K562 (cell line): ENCODE measurements around the gene PROM2. TPM values are rescaled to one million over a fixed set of nuclear protein-coding genes. Genes with fewer than 3 reads are reported as not detected.

Experiments
- ATAC-seq: fragments of 200-7000 bp; cut with Tn5 transposase; 3 replicates; pipeline ENCODE4 v1.9.1; 2020; ENCODE audit warnings: moderate library complexity
- BruUV-seq: library from RNA; stranded (reverse); fragments of 400-500 nt; replicated peaks from 2 replicates; lab custom pipeline; 2021; lab: Mats Ljungman, UMichigan
- CTCF ChIA-PET: fragments of 300-600 bp; formaldehyde crosslinking; extraction: SDS; loops from one replicate; lab custom pipeline; 2021; ENCODE audit warnings: low intra/inter-chr PET ratio; lab: Yijun Ruan, JAX
- POLR2A ChIA-PET: fragments of 300-600, 350-650 bp; sonication (Branson Sonifier 250); formaldehyde crosslinking; extraction: SDS; loops from one replicate; lab custom pipeline; 2021; ENCODE audit warnings: antibody characterized with exemption, inconsistent platforms; lab: Yijun Ruan, JAX
- DNase-seq, 4 experiments: peaks; one replicate each; pipeline versions ENCODE4 v3.0.0 to v3.0.0-alpha.2; 2011 to 2018; ENCODE audit warnings: low spot score in 3 of 4, mixed read lengths in 3 of 4; ENCODE audit errors: extremely low read depth in 1 of 4
- FAIRE-seq: peaks from 2 replicates; lab custom pipeline; 2011; peaks lifted over from hg19 to GRCh38; lab: Jason Lieb, UNC
- H2AFZ ChIP-seq: 2 replicates; pipeline ENCODE4 v1.6.0; 2011; ENCODE audit warnings: low read depth, low read length, control low read depth, inconsistent platforms
- H3K27ac ChIP-seq: fragments of 200-600 bp; 3 replicates; pipeline ENCODE4 v1.8.0; 2011; ENCODE audit warnings: low read depth, mild to moderate bottlenecking, control low read depth, inconsistent platforms, low read length, moderate library complexity, mixed read lengths; ENCODE audit errors: extremely low read depth
- H3K27me3 ChIP-seq, 2 experiments: fragments of 300-600 bp in 1 of 2; 2 replicates in 1 of 2; 3 replicates in 1 of 2; pipeline versions ENCODE4 v1.6.0 to v1.8.0; 2011; ENCODE audit warnings: inconsistent platforms in 2 of 2, low read length in 2 of 2, mild to moderate bottlenecking in 1 of 2, mixed read lengths in 1 of 2, moderate library complexity in 1 of 2; ENCODE audit not compliant: control insufficient read depth in 2 of 2, insufficient read depth in 2 of 2
- H3K36me3 ChIP-seq: fragments of 300-600 bp; 3 replicates; pipeline ENCODE4 v1.8.0; 2011; ENCODE audit warnings: mild to moderate bottlenecking, low read length, inconsistent platforms; ENCODE audit not compliant: control insufficient read depth, insufficient read depth
- H3K4me1 ChIP-seq, 2 experiments: fragments of 200-600 bp in 1 of 2; replicated peaks in 1 of 2; 2 replicates in 1 of 2; 3 replicates in 1 of 2; pipeline versions ENCODE4 v1.5.1 to v1.8.0; 2011; ENCODE audit warnings: inconsistent platforms in 2 of 2, low read length in 2 of 2, mild to moderate bottlenecking in 1 of 2, mixed read lengths in 1 of 2, moderate library complexity in 1 of 2; ENCODE audit not compliant: control insufficient read depth in 2 of 2, insufficient read depth in 2 of 2
- H3K4me2 ChIP-seq: 2 replicates; pipeline ENCODE4 v1.6.1; 2011; ENCODE audit warnings: low read length, control low read depth, inconsistent platforms, mixed read lengths; ENCODE audit not compliant: insufficient read depth
- H3K4me3 ChIP-seq: fragments of 200-600 bp; sonication (generic), shearing (Covaris generic); 2 replicates; pipeline ENCODE4 v1.5.1; 2016; ENCODE audit warnings: control low read depth, inconsistent platforms
- H3K79me2 ChIP-seq: fragments of 200-600 bp; 3 replicates; pipeline ENCODE4 v1.8.0; 2011; ENCODE audit warnings: low read length, inconsistent platforms; ENCODE audit not compliant: control insufficient read depth, insufficient read depth
- H3K9ac ChIP-seq, 2 experiments: 2 replicates each; pipeline versions ENCODE4 v1.6.0 to v1.6.1; 2011; ENCODE audit warnings: low read depth in 2 of 2, low read length in 2 of 2, control low read depth in 1 of 2, inconsistent platforms in 1 of 2, mild to moderate bottlenecking in 1 of 2, mixed read lengths in 1 of 2; ENCODE audit not compliant: insufficient read depth in 1 of 2
- H3K9me1 ChIP-seq: one replicate; pipeline ENCODE4 v1.6.0; 2011; ENCODE audit warnings: inconsistent platforms, mild to moderate bottlenecking, low read length, moderate library complexity; ENCODE audit not compliant: control insufficient read depth, insufficient read depth
- H3K9me3 ChIP-seq: replicated peaks from 2 replicates; pipeline ENCODE4 v1.5.1; 2011; ENCODE audit warnings: low read depth, low read length, inconsistent platforms; ENCODE audit not compliant: control insufficient read depth, insufficient read depth
- H4K20me1 ChIP-seq: replicated peaks from 2 replicates; pipeline ENCODE4 v1.6.1; 2011; ENCODE audit warnings: low read length, inconsistent platforms, mixed read lengths; ENCODE audit not compliant: control insufficient read depth, insufficient read depth
- CBX8 ChIP-seq: fragments of 200-600 bp; sonication (generic); IDR thresholded peaks from 2 replicates; pipeline ENCODE4 v1.6.1; 2012; ENCODE audit warnings: borderline replicate concordance, mixed run types, low read depth, mild to moderate bottlenecking, moderate library complexity, mixed read lengths, low read length, control low read depth, inconsistent platforms; ENCODE audit not compliant: poor library complexity, severe bottlenecking; ENCODE audit errors: extremely low read depth
- HDAC2 ChIP-seq: fragments of 450-650 bp; IDR thresholded peaks from 2 replicates; pipeline ENCODE4 v1.6.1; 2016; ENCODE audit warnings: mild to moderate bottlenecking
- NKRF ChIP-seq: fragments of 450-650 bp; IDR thresholded peaks from 2 replicates; pipeline ENCODE4 v1.6.1; 2016; ENCODE audit warnings: borderline replicate concordance
- POLR2B ChIP-seq: fragments of 450-650 bp; IDR thresholded peaks from 2 replicates; pipeline ENCODE4 v1.6.1; 2018; ENCODE audit warnings: low read depth; ENCODE audit not compliant: partially characterized antibody
- RBM39 ChIP-seq: fragments of 200-400 bp; formaldehyde crosslinking; optimal IDR thresholded peaks from 2 replicates; pipeline ENCODE3; 2018; ENCODE audit warnings: low read depth, low read length
- SP1 ChIP-seq: sonication (generic); formaldehyde crosslinking; IDR thresholded peaks from 2 replicates; pipeline ENCODE4 v1.8.1; 2022; ENCODE audit warnings: mild to moderate bottlenecking, missing genetic modification reagents
- THRAP3 ChIP-seq: fragments of 450-650 bp; IDR thresholded peaks from 2 replicates; pipeline ENCODE4 v1.6.1; 2016; ENCODE audit warnings: mild to moderate bottlenecking, inconsistent platforms, borderline replicate concordance
- WGBS: fragments of 100-300 bp; shearing (Covaris generic); methylation state at CpG from one replicate; pipeline ENCODE4 v1.1.6; 2016; ENCODE audit warnings: low coverage, mixed read lengths; ENCODE audit not compliant: insufficient coverage; ENCODE audit errors: missing lambda C conversion rate; 5-methylcytosine and 5-hydroxymethylcytosine counted together
- in situ Hi-C: fragments of 300-500 bp; cut with MboI; formaldehyde crosslinking; loops from 4 replicates; pipeline ENCODE4 v1.15.0; 2018; ENCODE audit warnings: inconsistent platforms, mixed read lengths
- intact Hi-C: fragments of 100-400 bp; cut with micrococcal nuclease; formaldehyde crosslinking; loops from 2 replicates; pipeline ENCODE4 v1.14.2; 2022
- polyA plus RNA-seq, 8 experiments: library from polyadenylated mRNA; depleted of rRNA in 4 of 8; stranded (reverse) in 5 of 8; unstranded in 3 of 8; fragments of >200 nt; fragmentation: Nextera tagmentation in 2 of 8; fragmentation: Illumina TruSeq in 1 of 8; extraction: Ambion mirVana in 2 of 8; extraction: Trizol in 1 of 8; gene quantifications; 2 replicates each; pipeline versions ENCODE4 v1.2.1 to v1.2.3, GENCODE V29; 2011 to 2014; ENCODE audit warnings: inconsistent platforms in 1 of 8, missing spikeins in 1 of 8
- total RNA-seq, 7 experiments: library from RNA; depleted of rRNA in 6 of 7; stranded (reverse); fragments of >200 nt in 6 of 7; fragmentation: Illumina TruSeq in 2 of 7; extraction: Trizol in 2 of 7; gene quantifications; 2 replicates each; pipeline versions ENCODE4 v1.2.1 to v1.2.3, GENCODE V29; 2011 to 2021; ENCODE audit warnings: low replicate concordance in 1 of 7

PROM2 gene
- total and polyA plus RNA-seq, 9 of the 15 experiments (the other 6 are each of a cell fraction or from before 2014, with no cell fraction given), result not detected

DNA sequence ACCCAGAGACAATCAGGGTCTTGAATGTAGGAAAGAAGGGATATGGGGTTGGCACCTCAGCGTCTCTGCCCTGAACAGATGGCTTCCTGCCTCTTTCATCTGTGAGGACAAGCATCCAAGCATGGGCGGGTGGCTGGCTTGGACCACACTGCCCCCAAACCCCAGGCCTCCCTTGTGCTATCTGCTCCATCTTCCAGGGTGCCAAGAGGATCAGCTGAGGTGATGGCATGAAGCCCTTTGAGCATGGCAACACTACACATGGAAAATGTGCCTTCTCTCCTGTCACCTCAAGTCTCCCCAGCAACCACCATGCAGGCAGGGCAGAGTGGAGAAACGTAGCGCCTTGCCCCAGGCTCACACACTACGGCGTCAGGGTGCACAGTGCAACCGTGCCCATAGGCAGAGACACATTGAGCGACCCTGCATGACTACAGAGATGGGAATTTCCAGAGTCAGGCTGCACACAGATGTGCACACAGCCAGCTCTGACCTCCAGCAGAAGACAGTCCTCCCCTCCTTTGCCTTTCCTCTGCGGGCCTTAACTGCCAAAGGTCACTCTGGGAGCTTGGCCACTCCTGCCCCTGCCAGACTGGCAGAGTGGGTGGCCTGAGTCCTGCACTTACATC is 24.4 kb downstream of the PROM2 start:
- no peaks in the 10 kb centered on the region; a peak in 2 of 5 replicates for H3K4me1 ChIP-seq
- intact Hi-C loops (no loop called here), in situ Hi-C loops (no loop called here)
- DNase-seq (no peak), ATAC-seq (no peak), FAIRE-seq (no peak)
- H3K27me3 ChIP-seq, result peaks cover 3 to 55% of the 10 kb centered on the region in 2 experiments; a peak in 3 of 5 replicates
- BruUV-seq, result no TSS peak
- no peaks in the 10 kb centered on the region for H3K79me2 ChIP-seq
- POLR2A ChIA-PET, result interaction anchor here (0.6 kb wide), 1 partner anchor 461 kb away, joined by 3 read pairs; no protein-coding TSS in a partner anchor
- no peaks in the 10 kb centered on the region for H3K9me1 ChIP-seq
- H4K20me1 ChIP-seq, result no peaks in the 10 kb centered on the region
- H3K4me2 ChIP-seq, result no peak overlapping the region
- 0% methylated on average over 8 of the region's 9 CpGs for WGBS
- H3K4me3 ChIP-seq, result no peak overlapping the region
- TF ChIP-seq RBM39 (no peak), THRAP3 (no peak), HDAC2 (no peak), CBX8 (no peak), NKRF (no peak), SP1 (CRISPR knock-in tag) (no peak), POLR2B (no peak)
- CTCF ChIA-PET, result no interaction called here
- no peak overlapping the region for H3K9ac ChIP-seq
- no peaks in the 10 kb centered on the region for H3K36me3 ChIP-seq
- no peak overlapping the region for H2AFZ ChIP-seq
- H3K9me3 ChIP-seq, result no peaks in the 10 kb centered on the region
- H3K27ac ChIP-seq, result no peak overlapping the region
